ENCODE measurements around the gene UBE2Q2. TPM values are rescaled to one million over a fixed set of nuclear protein-coding genes. Genes with fewer than 3 reads are reported as not detected.
"Not testable (repeated sequence)": the region's sequence is repeated elsewhere in the genome, so short reads cannot be mapped to it uniquely, and the experiment has no call there.

Gene UBE2Q2
- total RNA-seq, 1 experiment from 2014 or later = 27.0 TPM

DNA sequence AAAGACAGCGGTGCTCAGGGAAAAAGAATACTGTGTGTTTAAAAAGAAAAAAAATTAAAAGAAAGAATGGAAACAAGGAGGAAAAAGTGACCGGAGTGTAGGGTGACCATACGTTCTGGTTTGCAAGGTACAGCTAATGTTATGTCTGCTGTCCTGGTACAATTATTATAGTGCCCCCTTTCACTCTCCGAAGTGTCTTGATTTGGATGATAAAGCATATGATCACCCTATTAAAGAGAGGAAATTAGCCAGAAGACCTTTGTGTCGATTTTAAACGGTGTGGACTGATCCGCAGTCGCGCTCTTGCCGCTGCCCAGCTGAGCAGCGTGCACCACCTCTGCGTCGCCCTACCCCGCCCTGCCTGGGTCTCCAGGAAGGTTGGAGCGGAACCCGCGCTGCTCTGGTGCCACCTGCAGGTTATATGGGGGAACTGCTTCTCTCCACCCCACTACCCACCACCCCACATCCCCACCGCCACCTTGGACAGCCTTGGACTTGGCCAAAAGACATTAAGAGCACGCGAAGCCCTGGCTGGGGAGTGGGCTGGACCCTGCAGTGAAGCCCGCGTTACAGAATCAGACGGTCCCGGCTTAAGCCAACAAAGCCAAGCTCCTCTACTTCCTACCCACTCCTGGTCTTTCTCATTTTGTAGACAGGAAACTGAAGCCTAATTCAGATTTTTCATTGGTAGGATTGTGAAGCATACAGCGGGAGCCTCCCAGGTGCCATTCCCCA, 41.2 kb upstream of the UBE2Q2 start:
- POLR2A ChIA-PET = no interaction called here
- Mint-ChIP-seq H3K4me1 (peaks cover 13% of the 10 kb centered on the region), H3K27ac (no peak overlapping the region), H3K9me3 (peaks cover 5% of the 10 kb centered on the region; the same call in 1 of the 2 replicates), H3K27me3 (ENCODE audit: low read depth) (peaks cover 59% of the 10 kb centered on the region), H3K36me3 (no peaks in the 10 kb centered on the region), H3K4me3 (peak overlapping the region; percentile 56)
- CTCF ChIA-PET = interaction anchor here (0.6 to 4.7 kb wide), 31 partner anchors 8 to 351 kb away, joined by 3 to 42 read pairs (median 5); partner anchors contain the start of genes SIN3A and TMEM266
- TF ChIP-seq, protein P1, sequence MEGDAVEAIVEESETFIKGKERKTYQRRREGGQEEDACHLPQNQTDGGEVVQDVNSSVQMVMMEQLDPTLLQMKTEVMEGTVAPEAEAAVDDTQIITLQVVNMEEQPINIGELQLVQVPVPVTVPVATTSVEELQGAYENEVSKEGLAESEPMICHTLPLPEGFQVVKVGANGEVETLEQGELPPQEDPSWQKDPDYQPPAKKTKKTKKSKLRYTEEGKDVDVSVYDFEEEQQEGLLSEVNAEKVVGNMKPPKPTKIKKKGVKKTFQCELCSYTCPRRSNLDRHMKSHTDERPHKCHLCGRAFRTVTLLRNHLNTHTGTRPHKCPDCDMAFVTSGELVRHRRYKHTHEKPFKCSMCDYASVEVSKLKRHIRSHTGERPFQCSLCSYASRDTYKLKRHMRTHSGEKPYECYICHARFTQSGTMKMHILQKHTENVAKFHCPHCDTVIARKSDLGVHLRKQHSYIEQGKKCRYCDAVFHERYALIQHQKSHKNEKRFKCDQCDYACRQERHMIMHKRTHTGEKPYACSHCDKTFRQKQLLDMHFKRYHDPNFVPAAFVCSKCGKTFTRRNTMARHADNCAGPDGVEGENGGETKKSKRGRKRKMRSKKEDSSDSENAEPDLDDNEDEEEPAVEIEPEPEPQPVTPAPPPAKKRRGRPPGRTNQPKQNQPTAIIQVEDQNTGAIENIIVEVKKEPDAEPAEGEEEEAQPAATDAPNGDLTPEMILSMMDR (IDR thresholded peaks at IDR 0.05) = peak; percentile 89
- TF ChIP-seq, protein P2, sequence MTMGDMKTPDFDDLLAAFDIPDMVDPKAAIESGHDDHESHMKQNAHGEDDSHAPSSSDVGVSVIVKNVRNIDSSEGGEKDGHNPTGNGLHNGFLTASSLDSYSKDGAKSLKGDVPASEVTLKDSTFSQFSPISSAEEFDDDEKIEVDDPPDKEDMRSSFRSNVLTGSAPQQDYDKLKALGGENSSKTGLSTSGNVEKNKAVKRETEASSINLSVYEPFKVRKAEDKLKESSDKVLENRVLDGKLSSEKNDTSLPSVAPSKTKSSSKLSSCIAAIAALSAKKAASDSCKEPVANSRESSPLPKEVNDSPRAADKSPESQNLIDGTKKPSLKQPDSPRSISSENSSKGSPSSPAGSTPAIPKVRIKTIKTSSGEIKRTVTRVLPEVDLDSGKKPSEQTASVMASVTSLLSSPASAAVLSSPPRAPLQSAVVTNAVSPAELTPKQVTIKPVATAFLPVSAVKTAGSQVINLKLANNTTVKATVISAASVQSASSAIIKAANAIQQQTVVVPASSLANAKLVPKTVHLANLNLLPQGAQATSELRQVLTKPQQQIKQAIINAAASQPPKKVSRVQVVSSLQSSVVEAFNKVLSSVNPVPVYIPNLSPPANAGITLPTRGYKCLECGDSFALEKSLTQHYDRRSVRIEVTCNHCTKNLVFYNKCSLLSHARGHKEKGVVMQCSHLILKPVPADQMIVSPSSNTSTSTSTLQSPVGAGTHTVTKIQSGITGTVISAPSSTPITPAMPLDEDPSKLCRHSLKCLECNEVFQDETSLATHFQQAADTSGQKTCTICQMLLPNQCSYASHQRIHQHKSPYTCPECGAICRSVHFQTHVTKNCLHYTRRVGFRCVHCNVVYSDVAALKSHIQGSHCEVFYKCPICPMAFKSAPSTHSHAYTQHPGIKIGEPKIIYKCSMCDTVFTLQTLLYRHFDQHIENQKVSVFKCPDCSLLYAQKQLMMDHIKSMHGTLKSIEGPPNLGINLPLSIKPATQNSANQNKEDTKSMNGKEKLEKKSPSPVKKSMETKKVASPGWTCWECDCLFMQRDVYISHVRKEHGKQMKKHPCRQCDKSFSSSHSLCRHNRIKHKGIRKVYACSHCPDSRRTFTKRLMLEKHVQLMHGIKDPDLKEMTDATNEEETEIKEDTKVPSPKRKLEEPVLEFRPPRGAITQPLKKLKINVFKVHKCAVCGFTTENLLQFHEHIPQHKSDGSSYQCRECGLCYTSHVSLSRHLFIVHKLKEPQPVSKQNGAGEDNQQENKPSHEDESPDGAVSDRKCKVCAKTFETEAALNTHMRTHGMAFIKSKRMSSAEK (CRISPR knock-in tag; IDR thresholded peaks at IDR 0.05; ENCODE audit: borderline replicate concordance) = no peak
- no peak for TF ChIP-seq ZNF263 (CRISPR knock-in tag; IDR thresholded peaks at IDR 0.05; ENCODE audit: low read depth)
- peak; percentile 41; the same call in 1 of the 2 replicates for TF ChIP-seq TEAD1 (CRISPR knock-in tag; IDR thresholded peaks at IDR 0.05)
- TF ChIP-seq ZNF121 (CRISPR knock-in tag; IDR thresholded peaks at IDR 0.05) = peak; percentile 52
- TF ChIP-seq, protein P3, sequence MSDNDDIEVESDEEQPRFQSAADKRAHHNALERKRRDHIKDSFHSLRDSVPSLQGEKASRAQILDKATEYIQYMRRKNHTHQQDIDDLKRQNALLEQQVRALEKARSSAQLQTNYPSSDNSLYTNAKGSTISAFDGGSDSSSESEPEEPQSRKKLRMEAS (CRISPR knock-in tag; IDR thresholded peaks at IDR 0.05) = peak; percentile 75
- TF ChIP-seq, protein P4, sequence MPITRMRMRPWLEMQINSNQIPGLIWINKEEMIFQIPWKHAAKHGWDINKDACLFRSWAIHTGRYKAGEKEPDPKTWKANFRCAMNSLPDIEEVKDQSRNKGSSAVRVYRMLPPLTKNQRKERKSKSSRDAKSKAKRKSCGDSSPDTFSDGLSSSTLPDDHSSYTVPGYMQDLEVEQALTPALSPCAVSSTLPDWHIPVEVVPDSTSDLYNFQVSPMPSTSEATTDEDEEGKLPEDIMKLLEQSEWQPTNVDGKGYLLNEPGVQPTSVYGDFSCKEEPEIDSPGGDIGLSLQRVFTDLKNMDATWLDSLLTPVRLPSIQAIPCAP (CRISPR knock-in tag; IDR thresholded peaks at IDR 0.05) = no peak
- peak; percentile 91 for DNase-seq (ENCODE audit: low spot score)
- ATAC-seq = peak; percentile 100

DNA sequence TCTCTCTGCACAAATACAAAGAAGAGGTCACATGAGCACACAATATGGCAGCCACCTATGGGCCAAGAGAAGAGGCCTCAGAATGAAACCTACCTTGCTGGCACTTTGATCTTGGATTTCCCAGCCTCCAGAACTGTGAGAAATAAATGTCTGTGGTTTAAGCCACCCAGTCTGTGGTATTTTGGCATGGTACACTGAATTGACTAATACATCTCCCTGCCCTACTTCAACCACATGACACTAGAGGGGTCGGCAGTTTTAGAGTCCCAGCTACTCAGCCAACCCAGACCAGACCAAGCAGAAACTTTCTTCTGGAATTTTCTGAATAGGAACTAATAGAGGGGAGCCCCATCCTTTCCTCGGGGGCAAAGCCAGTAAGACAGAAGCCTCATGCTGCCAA, 35.8 kb upstream of the UBE2Q2 start:
- ATAC-seq; POLR2A ChIA-PET; DNase-seq (ENCODE audit: low spot score); H3K9me3 Mint-ChIP-seq; H3K27ac Mint-ChIP-seq; H3K4me1 Mint-ChIP-seq; H3K4me3 Mint-ChIP-seq; H3K36me3 Mint-ChIP-seq: not testable (repeated sequence)
- H3K27me3 Mint-ChIP-seq (ENCODE audit: low read depth) = peaks cover 24% of the 10 kb centered on the region
- CTCF ChIA-PET = interaction anchor here (1.1 kb wide), 1 partner anchor 35 kb away, joined by 4 read pairs; the partner anchor contains the start of gene UBE2Q2

DNA sequence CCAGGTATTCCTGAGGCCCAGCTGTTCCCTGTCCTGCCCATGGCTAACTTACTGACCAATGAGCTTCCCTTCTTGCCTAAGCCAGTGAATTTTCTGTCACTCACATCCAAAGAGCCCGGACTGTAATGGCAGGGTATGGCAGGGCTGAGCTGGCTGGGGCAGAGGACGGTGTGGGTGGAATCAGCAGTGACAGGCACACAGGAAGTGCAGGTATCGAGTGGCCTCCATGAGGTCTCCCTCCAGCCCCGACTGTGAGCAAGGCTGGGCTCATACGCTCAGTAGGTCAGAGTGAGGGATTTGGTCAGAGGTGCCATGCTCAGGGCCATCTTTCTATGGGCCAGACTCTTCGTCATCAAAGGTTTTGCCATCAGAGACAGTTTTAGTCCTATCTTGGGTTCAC, 35.2 kb upstream of the UBE2Q2 start:
- H3K9me3 Mint-ChIP-seq; H3K4me3 Mint-ChIP-seq; H3K27ac Mint-ChIP-seq; H3K36me3 Mint-ChIP-seq; POLR2A ChIA-PET; DNase-seq (ENCODE audit: low spot score); ATAC-seq; H3K4me1 Mint-ChIP-seq: not testable (repeated sequence)
- H3K27me3 Mint-ChIP-seq (ENCODE audit: low read depth) = peaks cover 19% of the 10 kb centered on the region
- CTCF ChIA-PET = interaction anchor here (1.1 to 3.1 kb wide), 2 partner anchors 35 to 80 kb away, joined by 4 to 11 read pairs; partner anchors contain the start of gene UBE2Q2

DNA sequence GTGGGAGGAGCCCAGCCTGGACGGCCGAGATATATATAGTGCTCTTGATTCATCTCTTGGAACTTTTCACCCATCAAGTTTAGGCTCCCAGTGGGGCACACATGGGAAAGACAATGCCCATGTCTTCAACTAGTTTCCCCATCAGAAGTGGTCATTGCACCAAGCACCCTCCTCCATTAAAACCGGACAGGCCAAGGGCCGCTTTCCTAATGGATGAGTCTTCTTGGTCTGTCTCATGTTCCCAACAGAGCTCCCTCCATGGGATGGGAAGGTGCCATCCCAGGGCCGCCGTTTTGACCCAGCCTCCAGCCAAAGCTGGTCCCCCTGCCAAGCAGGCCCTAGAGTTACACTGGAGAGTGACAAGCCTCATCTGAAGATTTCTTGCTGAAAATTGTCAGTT, 34.7 kb upstream of the UBE2Q2 start:
- Mint-ChIP-seq H3K9me3 (0 out of 2 replicates have a peak, but pooled peaks cover 4% of the 10 kb centered on the region), H3K27ac (no peak overlapping the region), H3K27me3 (ENCODE audit: low read depth) (peaks cover 17% of the 10 kb centered on the region), H3K36me3 (no peaks in the 10 kb centered on the region), H3K4me3 (no peak overlapping the region), H3K4me1 (peaks cover 7% of the 10 kb centered on the region)
- no peak for DNase-seq (ENCODE audit: low spot score)
- ChIA-PET POLR2A (no interaction called here), CTCF (interaction anchor here (0.6 to 3.2 kb wide), 6 partner anchors 34 to 251 kb away, joined by 3 to 52 read pairs (median 7); partner anchors contain the start of genes TMEM266 and UBE2Q2)
- ATAC-seq = no peak
- TF ChIP-seq ZNF317 (CRISPR knock-in tag; IDR thresholded peaks at IDR 0.05; ENCODE audit: borderline replicate concordance, low read depth) (no peak), ELF4 (CRISPR knock-in tag; IDR thresholded peaks at IDR 0.05; ENCODE audit: low read depth) (no peak), MXD4 (CRISPR knock-in tag; IDR thresholded peaks at IDR 0.05; ENCODE audit: borderline replicate concordance) (no peak), IRF2 (CRISPR knock-in tag; IDR thresholded peaks at IDR 0.05; ENCODE audit: borderline replicate concordance, low read depth) (no peak), HMGA2 (CRISPR knock-in tag; IDR thresholded peaks at IDR 0.05) (no peak), FOXJ3 (CRISPR knock-in tag; IDR thresholded peaks at IDR 0.05; ENCODE audit: borderline replicate concordance) (no peak), NFATC4 (CRISPR knock-in tag; IDR thresholded peaks at IDR 0.05) (no peak)
- TF ChIP-seq, protein P5, sequence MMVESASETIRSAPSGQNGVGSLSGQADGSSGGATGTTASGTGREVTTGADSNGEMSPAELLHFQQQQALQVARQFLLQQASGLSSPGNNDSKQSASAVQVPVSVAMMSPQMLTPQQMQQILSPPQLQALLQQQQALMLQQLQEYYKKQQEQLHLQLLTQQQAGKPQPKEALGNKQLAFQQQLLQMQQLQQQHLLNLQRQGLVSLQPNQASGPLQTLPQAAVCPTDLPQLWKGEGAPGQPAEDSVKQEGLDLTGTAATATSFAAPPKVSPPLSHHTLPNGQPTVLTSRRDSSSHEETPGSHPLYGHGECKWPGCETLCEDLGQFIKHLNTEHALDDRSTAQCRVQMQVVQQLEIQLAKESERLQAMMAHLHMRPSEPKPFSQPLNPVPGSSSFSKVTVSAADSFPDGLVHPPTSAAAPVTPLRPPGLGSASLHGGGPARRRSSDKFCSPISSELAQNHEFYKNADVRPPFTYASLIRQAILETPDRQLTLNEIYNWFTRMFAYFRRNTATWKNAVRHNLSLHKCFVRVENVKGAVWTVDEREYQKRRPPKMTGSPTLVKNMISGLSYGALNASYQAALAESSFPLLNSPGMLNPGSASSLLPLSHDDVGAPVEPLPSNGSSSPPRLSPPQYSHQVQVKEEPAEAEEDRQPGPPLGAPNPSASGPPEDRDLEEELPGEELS (CRISPR knock-in tag; IDR thresholded peaks at IDR 0.05) = no peak
- TF ChIP-seq, protein P6, sequence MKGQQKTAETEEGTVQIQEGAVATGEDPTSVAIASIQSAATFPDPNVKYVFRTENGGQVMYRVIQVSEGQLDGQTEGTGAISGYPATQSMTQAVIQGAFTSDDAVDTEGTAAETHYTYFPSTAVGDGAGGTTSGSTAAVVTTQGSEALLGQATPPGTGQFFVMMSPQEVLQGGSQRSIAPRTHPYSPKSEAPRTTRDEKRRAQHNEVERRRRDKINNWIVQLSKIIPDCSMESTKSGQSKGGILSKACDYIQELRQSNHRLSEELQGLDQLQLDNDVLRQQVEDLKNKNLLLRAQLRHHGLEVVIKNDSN (CRISPR knock-in tag; IDR thresholded peaks at IDR 0.05) = no peak

All from WTC11 (cell line).